Measurements from ENCODE around the gene COPS9.

- TF ChIP-seq POLR2A (IDR thresholded peaks at IDR 0.05) (no peak), CTCF (IDR thresholded peaks at IDR 0.05) (peak; percentile 13 to 59 (median 36))
These were observed 14.1 kb upstream of the COPS9 start for GRCh38 chr2:240149943-240150784.
